ENCODE results near the gene TIMM9.
"Not testable (repeated sequence)": the region's sequence is repeated elsewhere in the genome, so short reads cannot be mapped to it uniquely, and the experiment has no call there.

DNA sequence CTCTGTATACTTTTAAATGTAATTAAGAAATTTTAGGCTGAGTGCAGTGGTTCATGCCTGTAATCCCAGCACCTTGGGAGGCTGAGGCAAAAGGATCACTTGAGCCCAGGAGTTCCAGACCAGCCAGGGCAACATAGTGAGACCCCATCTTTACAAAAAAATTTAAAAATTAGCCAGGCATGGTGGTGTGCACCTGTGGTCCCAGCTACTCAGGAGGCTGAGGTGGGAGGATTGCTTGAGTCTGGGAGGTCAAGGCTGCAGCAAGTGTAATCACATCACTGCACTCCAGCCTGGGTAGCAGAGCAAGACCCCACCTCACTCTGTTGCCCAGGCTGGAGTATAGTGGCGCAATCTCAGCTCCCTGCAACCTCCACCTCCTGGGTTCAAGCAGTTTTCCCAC, 65.1 kb downstream of the TIMM9 start:
- not testable (repeated sequence) for TF ChIP-seq POLR2AphosphoS5 (IDR thresholded peaks at IDR 0.05; ENCODE audit: low read depth, low read length); POLR2A (IDR thresholded peaks at IDR 0.05; ENCODE audit: low read depth, low read length); SPI1 (IDR thresholded peaks at IDR 0.05; ENCODE audit: low read depth, low read length); TAF1 (IDR thresholded peaks at IDR 0.05; ENCODE audit: low read depth, low read length); PAX5 (IDR thresholded peaks at IDR 0.05; ENCODE audit: insufficient read depth, low read length, severe bottlenecking); POU2F2 (IDR thresholded peaks at IDR 0.05; ENCODE audit: low read depth, low read length)
